ENCODE measurements around the gene HAGHL.
"Not testable (repeated sequence)": the region's sequence is repeated elsewhere in the genome, so short reads cannot be mapped to it uniquely, and the experiment has no call there.

Gene HAGHL

DNA sequence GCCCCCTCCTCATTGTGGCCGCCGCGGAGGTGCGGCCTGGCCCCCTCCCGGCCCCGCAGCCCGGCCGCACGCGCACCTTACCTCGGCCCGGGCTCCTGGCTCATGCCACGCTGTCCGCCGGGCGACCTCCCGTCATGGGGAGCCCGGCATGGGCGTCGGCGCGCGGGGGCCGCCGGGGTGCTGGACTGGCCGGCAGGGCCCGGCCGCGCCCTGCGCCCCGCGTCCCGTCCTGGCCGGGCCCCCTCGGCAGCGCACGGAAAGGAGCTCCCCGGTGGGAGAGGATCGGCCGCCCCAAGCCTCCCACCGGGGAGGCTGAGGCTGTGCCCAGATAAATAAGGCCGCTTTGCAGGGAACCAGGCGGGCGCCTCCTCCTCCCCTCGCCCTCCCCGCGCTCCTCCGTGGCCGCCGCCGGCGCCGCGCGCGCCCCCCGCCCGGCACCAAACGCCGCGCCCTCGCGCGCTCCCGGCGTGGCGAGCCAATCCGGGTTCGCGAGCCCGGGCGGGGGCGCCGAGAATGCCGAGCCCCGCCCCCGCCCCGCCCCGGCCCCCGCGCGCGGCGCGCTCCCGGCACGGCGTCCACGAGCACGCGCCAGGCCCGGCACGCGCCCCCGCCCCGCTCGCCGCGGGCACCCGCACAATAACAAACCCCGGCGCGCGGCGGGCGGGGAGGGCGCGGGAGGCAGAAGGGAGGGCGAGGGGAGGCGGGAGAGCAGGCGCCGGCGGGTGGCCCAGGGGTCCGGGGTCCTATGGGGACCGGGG lies 21.3 kb upstream of the HAGHL start, which contains the start of gene FBXL16:
Gene FBXL16, minus strand, starts transcription at position 371 of the 758 bp plus-strand sequence. CDS start 8,396 bp downstream, outside the sequence.
- H3K9me3 ChIP-seq (ENCODE audit: control insufficient read depth, low read length): no peaks in the 10 kb centered on the region
- H3K36me3 ChIP-seq (ENCODE audit: control insufficient read depth, insufficient read depth, low read length): no peaks in the 10 kb centered on the region
- no peak within 1 kb of the TSS for H3K4me3 ChIP-seq (ENCODE audit: low read length)
- H3K4me1 ChIP-seq (ENCODE audit: control insufficient read depth, insufficient read depth, low read length): peaks cover 4% of the 10 kb centered on the region
- no peak within 1 kb of the TSS for H3K9ac ChIP-seq (ENCODE audit: low read length)
- H3K27me3 ChIP-seq (ENCODE audit: control insufficient read depth, insufficient read depth, low read length): peaks cover 89% of the 10 kb centered on the region

GRCh38 chr16:706189-707061 lies 20.5 kb upstream of the HAGHL start:
- Histone ChIP-seq H3K36me3 (ENCODE audit: control insufficient read depth, insufficient read depth, low read length) (no peaks in the 10 kb centered on the region), H3K27me3 (ENCODE audit: control insufficient read depth, insufficient read depth, low read length) (peaks cover 89% of the 10 kb centered on the region), H3K4me1 (ENCODE audit: control insufficient read depth, insufficient read depth, low read length) (peaks cover 4% of the 10 kb centered on the region), H3K9me3 (ENCODE audit: control insufficient read depth, low read length) (no peaks in the 10 kb centered on the region), H3K4me3 (ENCODE audit: low read length) (no peak overlapping the region), H3K9ac (ENCODE audit: low read length) (no peak overlapping the region)

- no peak overlapping the region for H3K9ac ChIP-seq (ENCODE audit: low read length)
- H3K36me3 ChIP-seq (ENCODE audit: control insufficient read depth, insufficient read depth, low read length): no peaks in the 10 kb centered on the region
- no peak overlapping the region for H3K4me3 ChIP-seq (ENCODE audit: low read length)
- H3K9me3 ChIP-seq (ENCODE audit: control insufficient read depth, low read length): no peaks in the 10 kb centered on the region
- peaks cover 4% of the 10 kb centered on the region for H3K4me1 ChIP-seq (ENCODE audit: control insufficient read depth, insufficient read depth, low read length)
- H3K27me3 ChIP-seq (ENCODE audit: control insufficient read depth, insufficient read depth, low read length): peaks cover 84% of the 10 kb centered on the region
These were observed 19.8 kb upstream of the HAGHL start for GRCh38 chr16:707062-707538.

- H3K9me3 ChIP-seq (ENCODE audit: control insufficient read depth, low read length): no peaks in the 10 kb centered on the region
- peaks cover 75% of the 10 kb centered on the region for H3K27me3 ChIP-seq (ENCODE audit: control insufficient read depth, insufficient read depth, low read length)
- no peak overlapping the region for H3K9ac ChIP-seq (ENCODE audit: low read length)
- H3K4me3 ChIP-seq (ENCODE audit: low read length): no peak overlapping the region
- no peaks in the 10 kb centered on the region for H3K36me3 ChIP-seq (ENCODE audit: control insufficient read depth, insufficient read depth, low read length)
- peaks cover 4% of the 10 kb centered on the region for H3K4me1 ChIP-seq (ENCODE audit: control insufficient read depth, insufficient read depth, low read length)
These were observed 18.9 kb upstream of the HAGHL start for GRCh38 chr16:708019-708418.

DNA sequence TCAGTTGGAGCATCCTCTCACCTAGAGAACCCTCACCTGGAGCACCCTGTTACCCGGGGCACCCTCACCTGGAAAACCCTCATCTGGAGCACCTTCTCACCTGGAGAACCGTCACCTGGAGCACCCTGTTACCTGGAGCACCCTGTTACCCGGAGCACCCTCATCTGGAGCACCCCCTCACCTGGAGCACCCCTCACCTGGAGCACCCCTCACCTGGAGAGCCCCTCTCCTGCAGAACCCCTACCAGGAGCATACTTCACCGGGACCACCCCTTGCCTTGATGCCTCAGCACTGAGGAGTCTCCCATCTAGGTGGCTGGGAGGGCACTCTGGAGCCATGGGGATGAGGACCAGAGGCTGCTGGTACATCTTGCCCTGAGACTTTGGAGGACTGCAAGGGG lies 17.9 kb upstream of the HAGHL start:
- H3K9ac ChIP-seq (ENCODE audit: low read length): no peak overlapping the region
- H3K27me3 ChIP-seq (ENCODE audit: control insufficient read depth, insufficient read depth, low read length): peaks cover 70% of the 10 kb centered on the region
- peaks cover 4% of the 10 kb centered on the region for H3K4me1 ChIP-seq (ENCODE audit: control insufficient read depth, insufficient read depth, low read length)
- no peaks in the 10 kb centered on the region for H3K9me3 ChIP-seq (ENCODE audit: control insufficient read depth, low read length)
- H3K36me3 ChIP-seq (ENCODE audit: control insufficient read depth, insufficient read depth, low read length): no peaks in the 10 kb centered on the region
- no peak overlapping the region for H3K4me3 ChIP-seq (ENCODE audit: low read length)

GRCh38 chr16:709566-710499 lies 17.1 kb upstream of the HAGHL start:
- no peaks in the 10 kb centered on the region for H3K36me3 ChIP-seq (ENCODE audit: control insufficient read depth, insufficient read depth, low read length)
- peaks cover 67% of the 10 kb centered on the region for H3K27me3 ChIP-seq (ENCODE audit: control insufficient read depth, insufficient read depth, low read length)
- peaks cover 8% of the 10 kb centered on the region for H3K4me1 ChIP-seq (ENCODE audit: control insufficient read depth, insufficient read depth, low read length)
- H3K4me3 ChIP-seq (ENCODE audit: low read length): no peak overlapping the region
- H3K9ac ChIP-seq (ENCODE audit: low read length): no peak overlapping the region
- no peaks in the 10 kb centered on the region for H3K9me3 ChIP-seq (ENCODE audit: control insufficient read depth, low read length)

- H3K4me3 ChIP-seq (ENCODE audit: low read length): no peak overlapping the region
- H3K27me3 ChIP-seq (ENCODE audit: control insufficient read depth, insufficient read depth, low read length): peaks cover 65% of the 10 kb centered on the region
- no peak overlapping the region for H3K9ac ChIP-seq (ENCODE audit: low read length)
- H3K4me1 ChIP-seq (ENCODE audit: control insufficient read depth, insufficient read depth, low read length): peaks cover 8% of the 10 kb centered on the region
- no peaks in the 10 kb centered on the region for H3K36me3 ChIP-seq (ENCODE audit: control insufficient read depth, insufficient read depth, low read length)
- no peaks in the 10 kb centered on the region for H3K9me3 ChIP-seq (ENCODE audit: control insufficient read depth, low read length)
These were observed 16.3 kb upstream of the HAGHL start for GRCh38 chr16:710500-711075.

DNA sequence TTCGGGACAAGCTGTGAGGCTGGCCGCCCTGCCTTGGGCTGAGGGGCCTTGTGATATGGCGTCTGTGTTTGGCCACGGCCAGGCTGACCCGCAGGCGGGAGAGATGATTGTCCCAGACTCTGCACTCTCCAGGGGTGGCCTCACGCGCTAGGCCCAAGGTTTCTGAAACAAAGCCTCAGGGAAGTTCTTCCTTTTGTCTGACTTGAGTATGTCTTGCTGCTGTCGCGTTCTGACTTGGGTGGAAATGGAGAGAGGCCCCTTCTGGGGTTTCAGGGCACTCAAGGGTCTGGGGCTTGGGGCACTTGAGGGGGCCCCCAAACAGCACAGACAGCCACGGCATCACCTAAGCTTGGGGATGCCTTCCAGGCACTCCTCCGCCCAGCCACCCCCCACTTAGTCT lies 15.8 kb upstream of the HAGHL start:
- no peaks in the 10 kb centered on the region for H3K9me3 ChIP-seq (ENCODE audit: control insufficient read depth, low read length)
- H3K36me3 ChIP-seq (ENCODE audit: control insufficient read depth, insufficient read depth, low read length): no peaks in the 10 kb centered on the region
- H3K4me3 ChIP-seq (ENCODE audit: low read length): no peak overlapping the region
- H3K27me3 ChIP-seq (ENCODE audit: control insufficient read depth, insufficient read depth, low read length): peaks cover 69% of the 10 kb centered on the region
- no peak overlapping the region for H3K9ac ChIP-seq (ENCODE audit: low read length)
- H3K4me1 ChIP-seq (ENCODE audit: control insufficient read depth, insufficient read depth, low read length): peaks cover 13% of the 10 kb centered on the region

GRCh38 chr16:711548-712320 lies 15.2 kb upstream of the HAGHL start:
- Histone ChIP-seq H3K36me3 (ENCODE audit: control insufficient read depth, insufficient read depth, low read length) (no peaks in the 10 kb centered on the region), H3K9ac (ENCODE audit: low read length) (no peak overlapping the region), H3K9me3 (ENCODE audit: control insufficient read depth, low read length) (no peaks in the 10 kb centered on the region), H3K27me3 (ENCODE audit: control insufficient read depth, insufficient read depth, low read length) (peaks cover 69% of the 10 kb centered on the region), H3K4me3 (ENCODE audit: low read length) (no peak overlapping the region), H3K4me1 (ENCODE audit: control insufficient read depth, insufficient read depth, low read length) (peaks cover 19% of the 10 kb centered on the region)

GRCh38 chr16:712740-713250 lies 14.1 kb upstream of the HAGHL start:
- Histone ChIP-seq H3K4me1 (ENCODE audit: control insufficient read depth, insufficient read depth, low read length) (peaks cover 16% of the 10 kb centered on the region), H3K27me3 (ENCODE audit: control insufficient read depth, insufficient read depth, low read length) (peaks cover 63% of the 10 kb centered on the region)
- not testable (repeated sequence) for H3K9ac ChIP-seq (ENCODE audit: low read length); H3K9me3 ChIP-seq (ENCODE audit: control insufficient read depth, low read length); H3K36me3 ChIP-seq (ENCODE audit: control insufficient read depth, insufficient read depth, low read length); H3K4me3 ChIP-seq (ENCODE audit: low read length)

Data from mucosa of stomach (tissue), 1 donor.